ENCODE data around the gene NRG2.

- TF ChIP-seq CTCF (IDR thresholded peaks at IDR 0.05; ENCODE audit: control extremely low read depth in 1 of 3, insufficient read depth in 1 of 3, low read depth in 1 of 3, low read length in 3 of 3) (no peak), USF2 (IDR thresholded peaks at IDR 0.05; ENCODE audit: low read length) (no peak), EZH2 (IDR thresholded peaks at IDR 0.05; ENCODE audit: low read depth, low read length, severe bottlenecking) (no peak), SIRT6 (IDR thresholded peaks at IDR 0.05; ENCODE audit: low read length) (no peak)
Measured at GRCh38 chr5:139980765-139981164, 62.3 kb downstream of the NRG2 start.

All from H1 (cell line).